Activated CD4-positive, alpha-beta T cell treated with anti-CD3 and anti-CD28 coated beads, Interleukin-2, amount 50 U/mL, for 48 hours (primary cell): ENCODE measurements around the gene VSIR.

Experiments
- DNase-seq, 2 experiments: peaks; one replicate each; pipeline ENCODE4 v3.0.0-alpha.2; 2020

The VSIR gene

DNA sequence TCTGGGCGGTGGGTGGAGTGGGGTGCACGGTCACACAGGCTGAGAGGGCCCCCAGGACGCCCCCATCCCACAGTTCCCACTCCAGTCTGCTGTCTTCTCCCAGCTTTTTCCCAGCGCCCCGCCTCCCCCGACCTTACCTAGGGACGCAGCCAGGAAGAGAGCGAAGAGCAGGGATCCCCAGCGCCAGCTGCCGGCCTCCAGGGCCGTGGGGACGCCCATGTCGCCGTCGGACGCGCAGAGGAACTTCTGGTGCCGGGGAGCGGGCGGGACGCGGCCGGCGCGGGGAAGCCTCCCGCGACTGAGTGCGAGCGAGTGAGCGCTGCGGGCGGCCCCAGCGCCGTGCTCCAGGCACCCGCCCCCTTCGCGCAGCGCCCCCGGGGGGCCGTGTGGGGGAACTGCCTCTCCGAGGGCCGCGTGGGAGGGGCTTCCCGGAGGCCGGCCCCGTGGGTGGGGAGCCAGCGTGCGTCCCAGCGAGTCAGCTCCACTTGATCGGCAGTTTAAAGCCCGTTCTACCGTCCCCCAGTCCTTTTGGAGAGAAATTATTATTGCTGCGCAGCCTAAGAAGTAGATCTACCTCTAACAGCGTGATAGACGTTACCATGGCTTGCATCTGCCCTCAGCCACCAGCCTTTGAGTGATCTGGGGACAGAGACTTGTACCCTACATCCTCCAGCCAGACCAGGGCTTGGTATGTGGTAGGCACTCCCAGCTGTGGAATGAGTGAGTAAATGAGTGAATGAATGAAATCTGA is at the start of gene VSIR:
TSS of gene VSIR (minus strand) at position 300 of the 751 bp plus-strand sequence. CDS start at position 219, 81 bp downstream.
- DNase-seq, result peak; percentile 95 to 96

DNA sequence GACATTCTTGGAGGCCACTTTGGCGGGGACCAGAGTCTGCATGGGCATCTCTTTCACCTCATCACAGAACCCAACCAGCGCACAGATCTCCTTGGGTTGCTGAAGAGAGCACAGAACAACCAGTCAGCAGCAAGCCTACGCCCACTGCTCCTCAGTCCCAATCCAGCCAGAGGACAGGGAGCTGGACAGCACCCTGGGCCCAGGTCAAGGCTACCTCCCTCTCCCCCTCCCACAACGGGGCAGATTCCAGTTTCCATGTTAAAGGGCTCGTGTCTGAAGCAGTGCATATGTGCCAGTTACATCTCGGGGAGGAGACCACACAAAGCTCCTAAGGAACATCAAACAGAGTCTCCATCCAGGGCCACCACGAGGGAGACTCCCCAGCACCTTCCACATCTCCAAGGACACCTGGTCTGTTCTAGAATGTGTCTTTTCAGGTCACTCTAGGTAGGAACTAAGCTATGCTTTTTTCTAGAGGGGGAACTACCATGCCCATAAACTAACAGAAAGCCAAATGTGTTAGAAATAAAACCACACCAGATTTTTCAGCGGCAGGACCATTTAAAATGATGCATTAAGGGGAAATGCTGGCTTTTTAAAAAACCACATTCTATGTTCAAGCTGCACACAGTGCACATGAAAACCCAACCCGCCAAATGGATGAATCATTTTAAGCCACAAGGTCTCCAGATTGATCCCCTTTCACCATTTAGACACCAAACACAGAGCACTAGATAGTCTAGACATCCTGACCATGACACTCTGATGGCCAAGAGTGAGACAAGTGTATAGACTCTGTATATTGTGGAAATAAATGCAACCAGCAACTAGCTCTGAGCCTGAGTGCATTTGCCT is 48.8 kb upstream of the VSIR start:
- no peak for DNase-seq

DNA sequence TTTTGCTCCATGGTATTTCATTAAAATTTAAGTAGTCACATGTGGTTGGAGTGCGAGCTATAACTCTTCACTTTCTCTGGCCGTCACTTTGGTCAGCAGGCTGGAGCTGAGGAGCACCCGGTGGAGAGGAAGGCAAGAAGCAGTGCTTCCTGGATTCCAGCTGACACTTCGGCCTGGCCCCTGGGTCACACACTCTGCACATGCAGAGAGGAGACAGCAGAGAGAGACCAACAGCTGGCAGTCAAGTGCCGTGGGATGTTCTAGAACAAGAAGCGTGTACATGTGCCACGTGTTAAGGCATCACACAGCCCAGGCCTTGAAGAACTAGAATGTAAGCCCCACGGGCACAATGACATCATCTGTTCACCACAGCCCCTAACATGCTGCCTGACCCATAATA is 47.6 kb upstream of the VSIR start:
- no peak for DNase-seq

- DNase-seq, result no peak
Observed at GRCh38 chr10:71819985-71820384, 46.7 kb upstream of the VSIR start.

DNA sequence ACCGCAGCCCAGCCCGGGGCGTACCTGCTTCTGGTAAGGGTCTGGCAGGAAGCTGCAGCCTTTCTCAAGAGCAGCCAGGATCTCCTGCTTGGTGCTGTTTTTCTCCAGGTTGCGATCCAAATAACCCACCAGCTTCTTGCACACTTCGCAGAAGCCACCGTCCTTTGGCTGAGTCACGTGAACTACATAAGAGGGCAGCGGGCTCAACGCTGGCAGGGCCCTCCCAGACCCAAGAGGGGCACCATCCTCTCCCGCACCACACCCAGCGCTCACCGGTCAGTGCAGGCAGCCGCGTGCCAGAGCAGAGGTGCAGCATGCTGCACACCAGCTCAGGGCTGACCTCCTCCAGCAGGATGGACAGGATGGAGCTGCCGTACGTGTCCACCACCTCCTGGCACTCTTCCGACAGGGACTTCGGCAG is 46.1 kb upstream of the VSIR start:
- DNase-seq, result no peak

GRCh38 chr10:71818674-71819260 is 45.4 kb upstream of the VSIR start:
- no peak for DNase-seq

GRCh38 chr10:71817831-71818655 is 44.7 kb upstream of the VSIR start:
- DNase-seq, result no peak

GRCh38 chr10:71816936-71817618 is 43.8 kb upstream of the VSIR start:
- DNase-seq, result no peak

GRCh38 chr10:71816421-71816851 is 43.1 kb upstream of the VSIR start:
- no peak for DNase-seq

DNA sequence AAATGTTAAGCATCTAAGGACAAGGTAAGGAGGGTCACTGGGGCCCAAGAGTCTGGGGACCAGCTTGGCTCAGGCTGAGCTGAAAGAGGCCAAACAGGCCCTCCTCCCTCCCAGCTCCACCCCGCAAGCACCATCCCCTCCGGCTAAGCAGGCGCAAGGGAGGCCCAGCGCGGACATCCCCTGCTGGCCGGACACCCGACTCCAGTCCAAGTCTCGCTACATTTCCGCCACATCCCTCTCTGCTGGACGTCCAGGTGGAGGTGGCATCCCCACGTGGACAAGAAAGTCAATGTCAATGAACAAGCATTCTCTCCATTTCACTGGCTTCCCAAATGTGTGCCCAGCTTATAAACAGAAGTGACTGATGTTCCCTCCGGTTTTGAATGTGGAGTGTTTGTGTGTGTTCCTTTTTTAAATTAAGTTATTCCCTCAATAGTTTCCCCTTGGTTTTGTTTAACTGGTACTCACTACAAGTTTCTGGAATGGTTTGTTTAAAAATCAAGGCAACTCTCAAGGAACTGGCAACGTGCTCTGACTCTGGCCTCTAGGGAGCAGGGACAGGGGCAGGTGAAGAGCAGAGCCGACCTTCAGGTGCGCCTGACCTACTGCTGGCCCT is 42.3 kb upstream of the VSIR start:
- no peak for DNase-seq

- DNase-seq, result no peak
Observed at GRCh38 chr10:71814922-71815411, 41.6 kb upstream of the VSIR start.

GRCh38 chr10:71812913-71813590 is 39.7 kb upstream of the VSIR start:
- DNase-seq, result no peak

DNA sequence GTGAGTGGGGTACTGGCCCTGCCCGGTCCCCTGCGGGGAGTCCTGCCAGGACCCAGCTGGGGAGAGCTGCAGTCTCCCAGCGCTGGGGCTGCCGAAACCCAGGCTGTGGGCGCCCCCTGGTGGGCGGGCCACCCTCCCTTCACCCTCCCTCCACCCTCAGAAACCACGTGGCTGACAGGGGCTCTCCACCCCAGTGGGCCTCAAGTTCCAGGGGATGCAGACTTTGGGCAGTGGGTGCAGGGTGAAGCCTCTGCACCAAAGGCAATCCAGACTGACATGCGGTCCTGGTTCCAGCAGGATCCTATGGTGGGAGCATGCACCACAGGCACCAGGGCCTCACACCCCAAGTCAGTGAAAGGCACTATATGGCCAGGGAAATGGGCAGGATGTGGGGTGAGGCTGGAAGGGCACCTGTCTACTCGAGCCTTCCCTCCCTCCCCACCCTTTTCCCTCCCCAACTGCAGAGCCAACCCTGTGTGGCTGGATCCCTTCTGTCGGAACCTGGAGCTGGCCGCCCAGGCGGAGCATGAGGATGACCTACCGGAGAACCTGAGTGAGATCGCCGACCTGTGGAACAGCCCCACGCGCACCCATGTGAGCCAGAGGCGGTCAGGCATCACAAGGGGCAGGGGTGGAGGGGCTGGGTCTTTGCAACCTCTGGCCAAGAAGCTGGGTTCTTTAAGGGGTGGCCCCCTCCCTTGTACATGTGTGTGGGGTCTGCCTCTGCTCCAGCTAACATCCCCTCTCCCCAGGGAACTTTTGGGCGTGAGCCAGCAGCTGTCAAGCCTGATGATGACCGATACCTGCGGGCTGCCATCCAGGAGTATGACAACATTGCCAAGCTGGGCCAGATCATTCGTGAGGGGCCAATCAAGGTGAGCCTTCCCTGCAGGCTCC is 38.9 kb upstream of the VSIR start:
- DNase-seq, result peak; percentile 78 to 82

DNA sequence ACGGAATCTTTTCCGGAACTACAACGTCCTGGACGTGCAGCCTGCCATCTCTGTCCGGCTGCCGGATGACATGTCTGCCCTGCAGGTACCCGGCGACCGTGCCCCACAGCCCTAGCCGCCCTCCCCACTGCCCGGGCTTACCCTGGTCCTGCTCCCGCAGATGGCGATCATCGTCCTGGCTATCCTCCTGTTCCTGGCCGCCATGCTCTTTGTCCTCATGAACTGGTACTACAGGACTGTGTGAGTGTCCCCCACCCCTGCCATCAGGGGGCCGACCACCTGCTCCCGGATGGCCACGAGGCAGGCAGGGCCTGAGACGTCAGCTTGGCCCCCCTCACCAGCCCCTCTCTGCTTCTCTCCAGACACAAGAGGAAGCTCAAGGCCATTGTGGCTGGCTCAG is 38.0 kb upstream of the VSIR start:
- no peak for DNase-seq

GRCh38 chr10:71810048-71810750 is 36.9 kb upstream of the VSIR start:
- no peak for DNase-seq

GRCh38 chr10:71809628-71810027 is 36.3 kb upstream of the VSIR start:
- no peak for DNase-seq

- DNase-seq, result no peak
Observed at GRCh38 chr10:71807557-71808510, 34.5 kb upstream of the VSIR start.
